ENCODE data around the gene ZNF823.
A peak's percentile ranks its signal among the peaks of the same experiment; 100 is the strongest.
"Not testable (repeated sequence)": the region's sequence is repeated elsewhere in the genome, so short reads cannot be mapped to it uniquely, and the experiment has no call there.

Gene ZNF823

GRCh38 chr19:11738746-11739620 lies at the start of gene ZNF823:
ZNF823 (minus strand) TSS chr19:11738946; CDS start chr19:11738819, 127 bp downstream.
- peaks cover 4% of the 10 kb centered on the region for H3K36me3 Mint-ChIP-seq
- H3K4me3 Mint-ChIP-seq: peak within 1 kb of the TSS; percentile 94
- no peaks in the 10 kb centered on the region for H3K9me3 Mint-ChIP-seq (ENCODE audit: low read depth)
- H3K4me1 Mint-ChIP-seq (ENCODE audit: low read depth): peaks cover 22% of the 10 kb centered on the region
- H3K27ac Mint-ChIP-seq: peak within 1 kb of the TSS; percentile 76
- peaks cover 3% of the 10 kb centered on the region for H3K27me3 Mint-ChIP-seq

- Mint-ChIP-seq H3K27ac (no peak overlapping the region), H3K9me3 (ENCODE audit: low read depth) (peaks cover 37% of the 10 kb centered on the region), H3K27me3 (no peaks in the 10 kb centered on the region), H3K4me3 (no peak overlapping the region), H3K4me1 (ENCODE audit: low read depth) (no peaks in the 10 kb centered on the region), H3K36me3 (peaks cover 28% of the 10 kb centered on the region)
These were observed 48.8 kb upstream of the ZNF823 start for GRCh38 chr19:11787536-11787935.

GRCh38 chr19:11784356-11784755 lies 45.6 kb upstream of the ZNF823 start:
- Mint-ChIP-seq H3K9me3 (ENCODE audit: low read depth) (peaks cover 28% of the 10 kb centered on the region), H3K27ac (no peak overlapping the region), H3K4me3 (no peak overlapping the region), H3K27me3 (no peaks in the 10 kb centered on the region), H3K36me3 (peaks cover 46% of the 10 kb centered on the region), H3K4me1 (ENCODE audit: low read depth) (no peaks in the 10 kb centered on the region)

DNA sequence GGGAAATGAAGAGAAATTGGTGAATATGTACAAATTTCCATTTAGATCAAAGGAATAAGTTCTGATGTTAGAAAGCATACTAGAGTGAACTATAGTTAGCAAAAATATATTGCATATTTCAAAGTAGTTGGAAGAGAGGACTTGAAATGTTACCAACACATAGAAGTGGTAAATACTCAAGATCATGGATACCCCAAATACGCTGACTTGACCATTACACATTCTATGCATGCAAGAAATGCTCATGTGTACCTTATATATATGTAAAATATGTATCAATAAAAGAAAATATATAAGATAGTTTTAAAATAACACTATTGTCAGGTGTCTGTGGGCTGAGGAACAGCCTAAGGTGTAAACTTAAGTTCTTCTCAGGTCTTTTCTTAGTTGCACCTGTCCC lies 45.0 kb upstream of the ZNF823 start:
- no peak overlapping the region for H3K27ac Mint-ChIP-seq
- no peaks in the 10 kb centered on the region for H3K27me3 Mint-ChIP-seq
- peaks cover 48% of the 10 kb centered on the region for H3K36me3 Mint-ChIP-seq
- H3K9me3 Mint-ChIP-seq (ENCODE audit: low read depth): peaks cover 23% of the 10 kb centered on the region
- H3K4me1 Mint-ChIP-seq (ENCODE audit: low read depth): no peaks in the 10 kb centered on the region
- H3K4me3 Mint-ChIP-seq: no peak overlapping the region

DNA sequence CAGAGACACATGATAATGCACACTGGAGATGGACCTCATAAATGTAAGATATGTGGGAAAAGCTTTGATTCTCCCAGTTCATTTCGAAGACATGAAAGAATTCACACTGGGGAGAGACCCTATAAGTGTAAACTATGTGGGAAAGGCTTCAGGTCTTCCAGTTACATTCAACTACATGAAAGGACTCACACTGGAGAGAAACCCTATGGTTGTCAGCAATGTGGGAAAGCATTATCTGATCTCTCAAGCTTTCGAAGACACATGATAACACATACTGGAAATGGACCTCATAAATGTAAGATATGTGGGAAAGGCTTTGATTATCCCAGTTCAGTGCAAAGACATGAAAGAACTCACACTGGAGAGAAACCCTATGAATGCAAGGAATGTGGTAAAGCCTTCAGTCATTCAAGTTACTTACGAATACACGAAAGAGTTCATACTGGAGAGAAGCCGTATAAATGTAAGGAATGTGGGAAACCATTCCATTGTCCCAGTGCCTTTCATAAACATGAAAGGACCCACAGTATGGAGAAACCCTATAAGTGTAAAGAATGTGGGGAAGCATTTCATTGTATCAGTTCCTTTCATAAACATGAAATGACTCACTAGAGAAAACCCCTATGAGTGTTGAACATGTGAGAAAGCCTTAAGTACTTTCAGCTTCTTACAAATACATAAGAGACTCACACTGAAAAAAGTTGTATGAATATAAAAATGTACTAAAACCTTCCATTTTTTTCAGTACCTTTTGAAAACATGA lies 42.7 kb upstream of the ZNF823 start:
- Mint-ChIP-seq H3K4me3 (no peak overlapping the region), H3K36me3 (peaks cover 56% of the 10 kb centered on the region), H3K27ac (no peak overlapping the region), H3K4me1 (ENCODE audit: low read depth) (no peaks in the 10 kb centered on the region), H3K27me3 (no peaks in the 10 kb centered on the region), H3K9me3 (ENCODE audit: low read depth) (peaks cover 20% of the 10 kb centered on the region)

- H3K4me3 Mint-ChIP-seq: no peak overlapping the region
- no peak overlapping the region for H3K27ac Mint-ChIP-seq
- H3K9me3 Mint-ChIP-seq (ENCODE audit: low read depth): peaks cover 26% of the 10 kb centered on the region
- H3K27me3 Mint-ChIP-seq: no peaks in the 10 kb centered on the region
- peaks cover 62% of the 10 kb centered on the region for H3K36me3 Mint-ChIP-seq
- no peaks in the 10 kb centered on the region for H3K4me1 Mint-ChIP-seq (ENCODE audit: low read depth)
These were observed 41.8 kb upstream of the ZNF823 start for GRCh38 chr19:11780431-11781020.

DNA sequence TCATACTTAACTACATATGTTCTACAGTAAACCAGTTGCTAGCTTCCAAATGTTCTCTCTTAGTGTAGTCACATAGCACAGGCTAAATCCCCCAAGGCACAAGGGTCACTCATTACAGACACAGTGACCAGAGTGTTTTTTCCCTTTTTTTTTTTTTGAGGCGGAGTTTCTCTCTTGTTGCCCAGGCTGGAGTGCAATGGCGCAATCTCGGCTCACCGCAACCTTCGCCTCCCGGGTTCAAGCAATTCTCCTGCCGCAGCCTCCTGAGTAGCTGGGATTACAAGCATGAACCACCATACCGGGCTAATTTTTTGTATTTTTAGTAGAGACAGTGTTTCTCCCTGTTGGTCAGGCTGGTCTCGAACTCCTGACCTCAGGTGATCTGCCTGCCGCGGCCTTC lies 37.9 kb upstream of the ZNF823 start:
- not testable (repeated sequence) for H3K4me3 Mint-ChIP-seq; H3K4me1 Mint-ChIP-seq (ENCODE audit: low read depth); H3K27ac Mint-ChIP-seq; H3K27me3 Mint-ChIP-seq
- H3K9me3 Mint-ChIP-seq (ENCODE audit: low read depth): peaks cover 33% of the 10 kb centered on the region
- peaks cover 59% of the 10 kb centered on the region for H3K36me3 Mint-ChIP-seq

DNA sequence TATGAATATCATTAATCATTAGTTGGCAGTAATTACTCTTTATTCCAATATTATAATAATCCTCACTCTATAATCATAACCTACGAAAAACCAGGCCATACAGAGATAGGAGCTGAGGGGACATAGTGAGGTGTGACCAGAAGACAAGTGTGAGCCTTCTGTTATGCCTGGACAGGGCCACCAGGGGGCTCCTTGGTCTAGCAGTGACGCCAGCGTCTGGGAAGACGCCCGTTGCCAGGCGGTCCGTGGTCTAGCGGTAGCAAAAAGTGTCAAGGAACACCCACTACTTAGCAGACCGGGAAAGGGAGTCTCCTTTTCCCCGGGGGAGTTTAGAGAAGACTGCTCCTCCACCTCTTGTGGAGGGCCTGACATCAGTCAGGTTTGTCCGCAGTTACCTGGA lies 32.8 kb upstream of the ZNF823 start:
- Mint-ChIP-seq H3K36me3 (peaks cover 40% of the 10 kb centered on the region), H3K9me3 (ENCODE audit: low read depth) (peaks cover 36% of the 10 kb centered on the region), H3K4me1 (ENCODE audit: low read depth) (peaks cover 19% of the 10 kb centered on the region)
- not testable (repeated sequence) for H3K27me3 Mint-ChIP-seq, H3K4me3 Mint-ChIP-seq, H3K27ac Mint-ChIP-seq

- Mint-ChIP-seq H3K36me3 (peaks cover 32% of the 10 kb centered on the region), H3K27ac (no peak overlapping the region), H3K9me3 (ENCODE audit: low read depth) (peaks cover 31% of the 10 kb centered on the region), H3K27me3 (no peaks in the 10 kb centered on the region), H3K4me1 (ENCODE audit: low read depth) (peaks cover 19% of the 10 kb centered on the region), H3K4me3 (no peak overlapping the region)
These were observed 31.2 kb upstream of the ZNF823 start for GRCh38 chr19:11769995-11770394.

GRCh38 chr19:11767633-11768133 lies 28.9 kb upstream of the ZNF823 start:
- Mint-ChIP-seq H3K36me3 (peaks cover 22% of the 10 kb centered on the region), H3K9me3 (ENCODE audit: low read depth) (peaks cover 23% of the 10 kb centered on the region), H3K4me1 (ENCODE audit: low read depth) (peaks cover 19% of the 10 kb centered on the region), H3K27ac (peak overlapping the region; percentile 66), H3K27me3 (peaks cover 2% of the 10 kb centered on the region), H3K4me3 (peak overlapping the region; percentile 97)

DNA sequence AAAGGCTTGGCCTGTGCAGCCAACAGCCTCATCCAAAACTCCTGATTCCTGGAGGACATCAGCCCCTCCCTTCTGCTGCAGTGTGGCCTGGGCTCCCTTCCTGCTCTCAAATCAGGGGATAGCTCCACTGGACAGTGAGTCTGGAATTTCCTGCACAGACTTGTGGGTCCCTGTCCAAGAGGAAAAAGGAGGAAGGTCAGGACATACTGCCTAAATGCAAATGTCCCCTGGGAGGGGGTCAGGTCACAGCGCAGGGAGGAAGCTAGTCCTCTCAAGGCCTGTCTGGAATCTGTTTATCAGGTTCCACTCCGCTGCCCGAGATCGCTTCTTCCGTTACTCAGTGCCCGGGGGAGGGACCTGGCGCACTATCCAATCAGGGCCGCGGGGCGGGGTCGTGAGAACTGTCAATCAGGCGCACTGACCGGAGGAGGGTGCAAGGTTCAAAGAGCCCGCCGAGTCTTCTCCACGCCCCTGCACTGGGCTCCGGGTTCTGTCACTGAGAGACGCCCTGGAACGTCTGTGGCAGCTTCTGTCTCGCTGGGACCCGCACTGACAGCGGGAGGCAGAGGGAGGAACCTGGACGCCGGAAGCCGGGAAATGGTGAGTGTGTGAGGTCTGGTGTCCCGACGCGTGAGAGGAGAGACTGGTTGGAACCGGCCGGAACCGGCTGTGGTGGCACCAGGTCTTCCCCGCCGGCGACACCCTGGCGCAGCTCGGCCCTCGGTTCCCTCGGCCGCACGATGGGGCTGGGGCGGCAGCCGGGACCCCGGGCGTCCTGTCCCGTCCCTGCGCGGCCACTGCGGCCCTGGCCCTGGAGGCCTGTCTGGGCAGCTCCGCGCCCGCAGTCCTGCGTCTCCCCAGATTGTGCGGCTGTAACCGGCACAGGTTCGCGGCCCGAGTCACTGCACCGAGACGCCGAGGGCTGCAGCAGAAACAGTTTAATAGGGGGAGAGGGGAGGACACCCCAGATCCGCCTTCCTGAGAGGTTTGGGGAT lies 28.1 kb upstream of the ZNF823 start, which contains the start of gene ZNF441:
ZNF441 (plus strand) TSS at position 404 of the 995 bp plus-strand sequence; CDS start at position 598, 194 bp downstream.
- H3K27ac Mint-ChIP-seq: peak within 1 kb of the TSS; percentile 94
- peaks cover 19% of the 10 kb centered on the region for H3K4me1 Mint-ChIP-seq (ENCODE audit: low read depth)
- peak within 1 kb of the TSS; percentile 97 for H3K4me3 Mint-ChIP-seq
- peaks cover 18% of the 10 kb centered on the region for H3K36me3 Mint-ChIP-seq
- H3K9me3 Mint-ChIP-seq (ENCODE audit: low read depth): peaks cover 23% of the 10 kb centered on the region
- peaks cover 4% of the 10 kb centered on the region for H3K27me3 Mint-ChIP-seq

DNA sequence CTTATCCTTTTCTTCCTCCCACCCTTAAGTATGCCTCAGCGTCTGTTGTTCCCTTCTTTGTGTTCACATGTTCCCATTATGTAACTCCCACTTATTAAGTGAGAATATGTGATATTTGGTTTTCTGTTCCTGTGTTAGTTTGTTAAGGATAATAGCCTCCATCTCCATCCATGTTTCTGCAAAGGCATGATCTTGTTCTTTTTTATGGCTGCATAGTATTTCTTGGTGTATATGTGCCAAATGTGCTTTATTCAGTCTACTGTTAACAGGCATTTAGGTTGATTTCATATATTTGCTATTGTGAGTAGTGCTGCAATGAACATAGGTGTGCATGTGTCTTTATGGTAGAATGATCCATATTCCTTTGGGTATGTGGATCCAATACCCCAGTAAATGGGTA lies 24.9 kb upstream of the ZNF823 start:
- Mint-ChIP-seq H3K9me3 (ENCODE audit: low read depth) (peaks cover 9% of the 10 kb centered on the region), H3K4me1 (ENCODE audit: low read depth) (peaks cover 14% of the 10 kb centered on the region), H3K4me3 (no peak overlapping the region), H3K27me3 (peaks cover 4% of the 10 kb centered on the region), H3K36me3 (no peaks in the 10 kb centered on the region), H3K27ac (no peak overlapping the region)

DNA sequence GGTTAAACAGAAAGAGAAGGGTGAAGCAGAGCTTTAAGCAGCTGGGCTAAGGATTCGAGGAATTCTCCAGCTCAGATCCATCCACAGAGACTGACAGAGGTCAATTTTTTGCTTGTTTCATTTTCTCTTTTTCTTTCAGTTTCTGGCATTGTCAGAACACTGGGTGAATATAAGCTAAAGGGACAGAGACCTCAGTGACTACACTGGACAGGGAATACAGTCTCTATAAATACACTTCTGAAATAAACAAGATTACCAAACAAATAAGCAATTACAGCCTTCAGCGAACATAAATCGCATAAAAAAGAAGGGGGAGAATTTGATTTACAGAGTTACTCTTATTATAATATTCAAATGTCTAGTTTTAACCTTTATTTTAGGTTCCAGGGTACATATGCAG lies 24.4 kb upstream of the ZNF823 start:
- Mint-ChIP-seq H3K27ac (no peak overlapping the region), H3K4me1 (ENCODE audit: low read depth) (peaks cover 9% of the 10 kb centered on the region), H3K4me3 (no peak overlapping the region), H3K36me3 (no peaks in the 10 kb centered on the region), H3K9me3 (ENCODE audit: low read depth) (peaks cover 9% of the 10 kb centered on the region), H3K27me3 (peaks cover 4% of the 10 kb centered on the region)

GRCh38 chr19:11759805-11760204 lies 21.1 kb upstream of the ZNF823 start:
- Mint-ChIP-seq H3K27me3 (peaks cover 7% of the 10 kb centered on the region), H3K9me3 (ENCODE audit: low read depth) (peaks cover 28% of the 10 kb centered on the region), H3K36me3 (peaks cover 5% of the 10 kb centered on the region), H3K4me1 (ENCODE audit: low read depth) (no peaks in the 10 kb centered on the region), H3K4me3 (no peak overlapping the region), H3K27ac (no peak overlapping the region)
